ENCODE results near the gene CREBBP. TPM values are rescaled to one million over a fixed set of nuclear protein-coding genes. Genes with fewer than 3 reads are reported as not detected.

CREBBP gene
- polyA plus RNA-seq, 1 experiment = 9.8 TPM

GRCh38 chr16:3690980-3691720 is 189.4 kb downstream of the CREBBP start:
- DNase-seq (ENCODE audit: low read depth, low spot score) = no peak
- TF ChIP-seq CTCF (IDR thresholded peaks at IDR 0.05; ENCODE audit: low read depth, low read length) = no peak
- CTCF ChIA-PET = interaction anchor here (0.7 to 1.9 kb wide), 8 partner anchors 9 to 563 kb away, joined by 3 to 11 read pairs (median 3); no protein-coding TSS in a partner anchor
- POLR2A ChIA-PET = interaction anchor here (1.5 kb wide), 1 partner anchor 26 kb away, joined by 6 read pairs; the partner anchor contains the start of gene TRAP1
- Histone ChIP-seq H3K27ac (ENCODE audit: low read depth, low read length) (peak overlapping the region; percentile 61), H3K4me3 (ENCODE audit: low read depth, low read length) (no peak overlapping the region), H3K27me3 (ENCODE audit: control insufficient read depth, insufficient read depth, low read length) (no peaks in the 10 kb centered on the region), H3K9me3 (ENCODE audit: control insufficient read depth, insufficient read depth, low read length) (no peaks in the 10 kb centered on the region)

- peak; percentile 86 for DNase-seq (ENCODE audit: low read depth, low spot score)
- H3K9me3 ChIP-seq (ENCODE audit: control insufficient read depth, insufficient read depth, low read length) = no peaks in the 10 kb centered on the region
- peak overlapping the region; percentile 44 for H3K4me3 ChIP-seq (ENCODE audit: low read depth, low read length)
- H3K27me3 ChIP-seq (ENCODE audit: control insufficient read depth, insufficient read depth, low read length) = no peaks in the 10 kb centered on the region
- TF ChIP-seq CTCF (IDR thresholded peaks at IDR 0.05; ENCODE audit: low read depth, low read length) = peak; percentile 92
- CTCF ChIA-PET = interaction anchor here (0.5 to 1.9 kb wide), 23 partner anchors 8 to 539 kb away, joined by 3 to 19 read pairs (median 4); no protein-coding TSS in a partner anchor
- H3K27ac ChIP-seq (ENCODE audit: low read depth, low read length) = peak overlapping the region; percentile 61
- POLR2A ChIA-PET = interaction anchor here (0.7 to 1.5 kb wide), 3 partner anchors 27 to 316 kb away, joined by 3 to 6 read pairs (median 4); partner anchors contain the start of genes NAA60, TRAP1 and ZNF597
These were observed 190.0 kb downstream of the CREBBP start for GRCh38 chr16:3690470-3690928.

- POLR2A ChIA-PET = interaction anchor here (0.7 to 1.5 kb wide), 3 partner anchors 28 to 317 kb away, joined by 3 to 6 read pairs (median 4); partner anchors contain the start of genes NAA60, TRAP1 and ZNF597
- DNase-seq (ENCODE audit: low read depth, low spot score) = no peak
- H3K4me3 ChIP-seq (ENCODE audit: low read depth, low read length) = no peak overlapping the region
- H3K9me3 ChIP-seq (ENCODE audit: control insufficient read depth, insufficient read depth, low read length) = no peaks in the 10 kb centered on the region
- CTCF ChIA-PET = interaction anchor here (0.5 to 1.9 kb wide), 20 partner anchors 8 to 539 kb away, joined by 3 to 19 read pairs (median 4); no protein-coding TSS in a partner anchor
- H3K27me3 ChIP-seq (ENCODE audit: control insufficient read depth, insufficient read depth, low read length) = no peaks in the 10 kb centered on the region
- H3K27ac ChIP-seq (ENCODE audit: low read depth, low read length) = peak overlapping the region; percentile 39
- no peak for TF ChIP-seq CTCF (IDR thresholded peaks at IDR 0.05; ENCODE audit: low read depth, low read length)
These were observed 190.8 kb downstream of the CREBBP start for GRCh38 chr16:3689731-3690130.

GRCh38 chr16:3687792-3688191 is 192.7 kb downstream of the CREBBP start:
- DNase-seq (ENCODE audit: low read depth, low spot score) = no peak
- CTCF ChIA-PET = no interaction called here
- Histone ChIP-seq H3K27me3 (ENCODE audit: control insufficient read depth, insufficient read depth, low read length) (no peaks in the 10 kb centered on the region), H3K27ac (ENCODE audit: low read depth, low read length) (no peak overlapping the region), H3K9me3 (ENCODE audit: control insufficient read depth, insufficient read depth, low read length) (no peaks in the 10 kb centered on the region), H3K4me3 (ENCODE audit: low read depth, low read length) (no peak overlapping the region)
- POLR2A ChIA-PET = no interaction called here
- TF ChIP-seq CTCF (IDR thresholded peaks at IDR 0.05; ENCODE audit: low read depth, low read length) = no peak

GRCh38 chr16:3687021-3687420 is 193.5 kb downstream of the CREBBP start:
- no peak overlapping the region for H3K4me3 ChIP-seq (ENCODE audit: low read depth, low read length)
- ChIA-PET CTCF (interaction anchor here (0.7 kb wide), 1 partner anchor 229 kb away, joined by 3 read pairs; no protein-coding TSS in a partner anchor), POLR2A (no interaction called here)
- H3K27ac ChIP-seq (ENCODE audit: low read depth, low read length) = no peak overlapping the region
- TF ChIP-seq CTCF (IDR thresholded peaks at IDR 0.05; ENCODE audit: low read depth, low read length) = no peak
- DNase-seq (ENCODE audit: low read depth, low spot score) = no peak
- H3K9me3 ChIP-seq (ENCODE audit: control insufficient read depth, insufficient read depth, low read length) = no peaks in the 10 kb centered on the region
- no peaks in the 10 kb centered on the region for H3K27me3 ChIP-seq (ENCODE audit: control insufficient read depth, insufficient read depth, low read length)
